OCI-LY7 (cell line): ENCODE data around the gene CRB2.
"Not testable (repeated sequence)": the region's sequence is repeated elsewhere in the genome, so short reads cannot be mapped to it uniquely, and the experiment has no call there.

Source experiments
- CTCF ChIP-seq: fragments of 200-600 bp; sonication (generic); conservative IDR thresholded peaks from 2 replicates; pipeline ENCODE4 v1.5.1; 2014; ENCODE audit warnings: mild to moderate bottlenecking, antibody characterized with exemption, low read length, moderate library complexity, mixed read lengths
- EZH2phosphoT487 ChIP-seq: fragments of 200-600 bp; sonication (generic); IDR thresholded peaks from 2 replicates; pipeline ENCODE4 v1.6.1; 2018; ENCODE audit warnings: low read depth, borderline replicate concordance, mild to moderate bottlenecking, mixed run types, antibody characterized with exemption, low read length, moderate library complexity, mixed read lengths

GRCh38 chr9:123333058-123333669 is 22.8 kb upstream of the CRB2 start:
- not testable (repeated sequence) for TF ChIP-seq CTCF, EZH2phosphoT487
